Neural progenitor cell (in vitro differentiated cells): ENCODE measurements around the gene COPS3.

Experiments
- EZH2 ChIP-seq: fragments of 200-600 bp; sonication (generic); IDR thresholded peaks from 2 replicates; pipeline ENCODE4 v1.6.1; 2017; ENCODE audit warnings: antibody characterized with exemption, mild to moderate bottlenecking, moderate library complexity
- EZH2phosphoT487 ChIP-seq: fragments of 200-600 bp; sonication (generic); IDR thresholded peaks from 2 replicates; pipeline ENCODE4 v1.6.1; 2017; ENCODE audit warnings: antibody characterized with exemption
- TF ChIP-seq, protein P1 (sequence below): fragments of 200-600 bp; sonication (generic); IDR thresholded peaks from 2 replicates; pipeline ENCODE4 v1.5.1; 2017; ENCODE audit warnings: antibody characterized with exemption, mild to moderate bottlenecking

DNA sequence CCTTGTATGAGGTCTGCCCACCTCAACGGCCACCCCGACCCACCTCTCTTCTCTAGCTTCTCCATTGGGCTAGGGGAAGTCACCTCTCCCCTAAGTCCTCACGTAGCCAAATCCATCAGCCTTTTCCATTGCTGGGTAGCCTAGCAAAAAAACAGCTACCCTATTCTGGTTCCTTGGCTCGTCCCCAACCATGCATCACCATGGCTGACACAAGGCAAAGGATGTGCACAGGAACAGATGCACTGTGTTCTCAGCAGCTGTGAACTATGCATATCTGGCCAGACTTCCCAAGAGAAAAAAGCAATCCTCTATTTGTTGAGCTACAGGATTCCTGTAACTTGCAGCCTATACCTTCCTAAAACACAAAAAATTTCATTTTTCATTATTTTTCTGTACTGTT, 22.0 kb downstream of the COPS3 start:
- TF ChIP-seq, protein P1, sequence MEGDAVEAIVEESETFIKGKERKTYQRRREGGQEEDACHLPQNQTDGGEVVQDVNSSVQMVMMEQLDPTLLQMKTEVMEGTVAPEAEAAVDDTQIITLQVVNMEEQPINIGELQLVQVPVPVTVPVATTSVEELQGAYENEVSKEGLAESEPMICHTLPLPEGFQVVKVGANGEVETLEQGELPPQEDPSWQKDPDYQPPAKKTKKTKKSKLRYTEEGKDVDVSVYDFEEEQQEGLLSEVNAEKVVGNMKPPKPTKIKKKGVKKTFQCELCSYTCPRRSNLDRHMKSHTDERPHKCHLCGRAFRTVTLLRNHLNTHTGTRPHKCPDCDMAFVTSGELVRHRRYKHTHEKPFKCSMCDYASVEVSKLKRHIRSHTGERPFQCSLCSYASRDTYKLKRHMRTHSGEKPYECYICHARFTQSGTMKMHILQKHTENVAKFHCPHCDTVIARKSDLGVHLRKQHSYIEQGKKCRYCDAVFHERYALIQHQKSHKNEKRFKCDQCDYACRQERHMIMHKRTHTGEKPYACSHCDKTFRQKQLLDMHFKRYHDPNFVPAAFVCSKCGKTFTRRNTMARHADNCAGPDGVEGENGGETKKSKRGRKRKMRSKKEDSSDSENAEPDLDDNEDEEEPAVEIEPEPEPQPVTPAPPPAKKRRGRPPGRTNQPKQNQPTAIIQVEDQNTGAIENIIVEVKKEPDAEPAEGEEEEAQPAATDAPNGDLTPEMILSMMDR: no peak
- TF ChIP-seq EZH2phosphoT487: no peak
- no peak for TF ChIP-seq EZH2
